Gastroesophageal sphincter (tissue), 4 donors: ENCODE measurements around the gene PDZD7. TPM values are rescaled to one million over a fixed set of nuclear protein-coding genes. Genes with fewer than 3 reads are reported as not detected.
A peak's percentile ranks its signal among the peaks of the same experiment; 100 is the strongest.
"Not testable (repeated sequence)": the region's sequence is repeated elsewhere in the genome, so short reads cannot be mapped to it uniquely, and the experiment has no call there.

Source experiments
- ATAC-seq: fragments of 150-250 bp; one replicate; pipeline ENCODE4 v1.9.1; 2016; ENCODE audit warnings: mild to moderate bottlenecking, moderate library complexity
- H3K27ac ChIP-seq, 4 donors: fragments of 200-600 bp; sonication (generic) in 3 of 4; 1 replicate in 3 of 4; 2 replicates in 1 of 4; pipeline ENCODE4 v1.5.1; 2016 to 2019
- H3K27me3 ChIP-seq: fragments of 200-600 bp; sonication (generic); one replicate; pipeline ENCODE4 v1.5.1; 2019
- H3K36me3 ChIP-seq, 2 donors: fragments of 200-600 bp; sonication (generic); one replicate each; pipeline ENCODE4 v1.5.1; 2019; ENCODE audit warnings: control low read depth in 1 of 2
- H3K4me1 ChIP-seq, 3 donors: fragments of 200-600 bp; sonication (generic); 1 replicate in 2 of 3; 2 replicates in 1 of 3; pipeline ENCODE4 v1.5.1; 2016 to 2019; ENCODE audit warnings: control low read depth in 2 of 3
- H3K4me3 ChIP-seq, 2 donors: fragments of 200-600 bp; sonication (generic); one replicate each; pipeline ENCODE4 v1.5.1; 2019; ENCODE audit warnings: mild to moderate bottlenecking in 1 of 2, moderate library complexity in 1 of 2
- H3K9me3 ChIP-seq, 3 donors: fragments of 200-600 bp; sonication (generic); one replicate each; pipeline ENCODE4 v1.5.1; 2017 to 2019; ENCODE audit warnings: control low read depth in 2 of 3
- EP300 ChIP-seq: sonication (generic); formaldehyde crosslinking; IDR thresholded peaks from one replicate; pipeline ENCODE4 v1.6.1; 2017; ENCODE audit warnings: antibody characterized with exemption, mild to moderate bottlenecking
- POLR2A ChIP-seq, 2 donors: fragments of 450-650 bp; IDR thresholded peaks; one replicate each; pipeline ENCODE4 v1.6.1; 2017; ENCODE audit warnings: antibody characterized with exemption in 2 of 2, mild to moderate bottlenecking in 2 of 2, moderate library complexity in 1 of 2
- POLR2AphosphoS5 ChIP-seq: sonication (generic); formaldehyde crosslinking; IDR thresholded peaks from one replicate; pipeline ENCODE4 v1.6.1; 2017; ENCODE audit warnings: antibody characterized with exemption
- WGBS, 2 donors: methylation state at CpG; one replicate each; pipeline ENCODE4 v1.1.5; 2018; ENCODE audit warnings: low coverage in 1 of 2; 5-methylcytosine and 5-hydroxymethylcytosine counted together
- total RNA-seq, 4 donors: library from RNA; depleted of rRNA; stranded (reverse); fragments of >200 nt; gene quantifications; one replicate each; pipeline ENCODE4 v1.1.0, GENCODE V29; 2016
- TF ChIP-seq, protein P1 (sequence below), 4 experiments: fragments of 200-600 bp in 2 of 4; fragments of 450-650 bp in 2 of 4; sonication (generic) in 1 of 4; IDR thresholded peaks; one replicate each; pipeline ENCODE4 v1.5.1; 2017 to 2019; ENCODE audit warnings: antibody characterized with exemption in 4 of 4, mild to moderate bottlenecking in 2 of 4, moderate library complexity in 2 of 4

PDZD7 gene
- total RNA-seq, 4 donors from 2014 or later, result 0.31 to 0.54 (median 0.39) TPM; not detected in 1

- peaks cover 0 to 54% of the 10 kb centered on the region in 2 donors for H3K36me3 ChIP-seq
- H3K4me1 ChIP-seq, result peaks cover 0 to 24% (median 10%) of the 10 kb centered on the region in 3 donors
- ATAC-seq, result no peak
- no peaks in the 10 kb centered on the region for H3K9me3 ChIP-seq
- H3K27ac ChIP-seq, result no peak overlapping the region
- H3K4me3 ChIP-seq, result no peak overlapping the region
- TF ChIP-seq EP300 (no peak), POLR2AphosphoS5 (no peak), POLR2A (IDR thresholded peaks at IDR 0.05) (no peak)
- TF ChIP-seq, protein P1, sequence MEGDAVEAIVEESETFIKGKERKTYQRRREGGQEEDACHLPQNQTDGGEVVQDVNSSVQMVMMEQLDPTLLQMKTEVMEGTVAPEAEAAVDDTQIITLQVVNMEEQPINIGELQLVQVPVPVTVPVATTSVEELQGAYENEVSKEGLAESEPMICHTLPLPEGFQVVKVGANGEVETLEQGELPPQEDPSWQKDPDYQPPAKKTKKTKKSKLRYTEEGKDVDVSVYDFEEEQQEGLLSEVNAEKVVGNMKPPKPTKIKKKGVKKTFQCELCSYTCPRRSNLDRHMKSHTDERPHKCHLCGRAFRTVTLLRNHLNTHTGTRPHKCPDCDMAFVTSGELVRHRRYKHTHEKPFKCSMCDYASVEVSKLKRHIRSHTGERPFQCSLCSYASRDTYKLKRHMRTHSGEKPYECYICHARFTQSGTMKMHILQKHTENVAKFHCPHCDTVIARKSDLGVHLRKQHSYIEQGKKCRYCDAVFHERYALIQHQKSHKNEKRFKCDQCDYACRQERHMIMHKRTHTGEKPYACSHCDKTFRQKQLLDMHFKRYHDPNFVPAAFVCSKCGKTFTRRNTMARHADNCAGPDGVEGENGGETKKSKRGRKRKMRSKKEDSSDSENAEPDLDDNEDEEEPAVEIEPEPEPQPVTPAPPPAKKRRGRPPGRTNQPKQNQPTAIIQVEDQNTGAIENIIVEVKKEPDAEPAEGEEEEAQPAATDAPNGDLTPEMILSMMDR (IDR thresholded peaks at IDR 0.05), result no peak
- WGBS, 2 donors, result 60 to 84% methylated on average over 1 to 6 of the region's 10 CpGs
- H3K27me3 ChIP-seq, result no peaks in the 10 kb centered on the region
These were observed 5.2 kb upstream of the PDZD7 start for GRCh38 chr10:101035916-101036702.

DNA sequence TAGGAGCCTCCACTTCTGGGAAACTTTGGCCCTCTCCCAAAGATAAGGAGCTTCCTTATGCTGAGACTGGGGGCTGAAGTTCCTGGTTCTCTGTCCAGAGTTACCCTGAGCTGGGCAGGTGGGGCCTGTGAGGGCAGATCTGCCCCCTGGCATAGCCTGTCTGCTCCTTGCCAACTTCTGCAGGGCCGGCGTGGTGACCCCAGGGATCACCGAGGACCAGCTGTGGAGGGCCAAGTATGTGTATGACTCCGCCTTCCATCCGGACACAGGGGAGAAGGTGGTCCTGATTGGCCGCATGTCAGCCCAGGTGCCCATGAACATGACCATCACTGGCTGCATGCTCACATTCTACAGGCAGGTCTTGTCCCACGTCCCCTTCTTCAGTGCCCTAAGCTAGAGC lies 4.4 kb upstream of the PDZD7 start:
- ATAC-seq, result no peak
- H3K27me3 ChIP-seq, result no peaks in the 10 kb centered on the region
- H3K36me3 ChIP-seq, result peaks cover 0 to 54% of the 10 kb centered on the region in 2 donors
- TF ChIP-seq, protein P1 (IDR thresholded peaks at IDR 0.05), result no peak
- TF ChIP-seq POLR2A (IDR thresholded peaks at IDR 0.05) (no peak), POLR2AphosphoS5 (no peak), EP300 (no peak)
- WGBS, 2 donors, result 82 to 83% methylated on average over 1 to 2 of the region's 7 CpGs
- H3K4me3 ChIP-seq, result no peak overlapping the region
- no peak overlapping the region for H3K27ac ChIP-seq
- peaks cover 0 to 25% (median 12%) of the 10 kb centered on the region in 3 donors for H3K4me1 ChIP-seq
- no peaks in the 10 kb centered on the region for H3K9me3 ChIP-seq

- Histone ChIP-seq H3K4me1 (peaks cover 0 to 28% (median 12%) of the 10 kb centered on the region in 3 donors), H3K36me3 (peaks cover 0 to 49% of the 10 kb centered on the region in 2 donors)
- 80 to 91% methylated on average over 2 to 4 of the region's 4 CpGs for WGBS, 2 donors
- not testable (repeated sequence) for H3K9me3 ChIP-seq, H3K27me3 ChIP-seq, ATAC-seq, H3K4me3 ChIP-seq, H3K27ac ChIP-seq
These were observed 3.5 kb upstream of the PDZD7 start for GRCh38 chr10:101034404-101034803.

DNA sequence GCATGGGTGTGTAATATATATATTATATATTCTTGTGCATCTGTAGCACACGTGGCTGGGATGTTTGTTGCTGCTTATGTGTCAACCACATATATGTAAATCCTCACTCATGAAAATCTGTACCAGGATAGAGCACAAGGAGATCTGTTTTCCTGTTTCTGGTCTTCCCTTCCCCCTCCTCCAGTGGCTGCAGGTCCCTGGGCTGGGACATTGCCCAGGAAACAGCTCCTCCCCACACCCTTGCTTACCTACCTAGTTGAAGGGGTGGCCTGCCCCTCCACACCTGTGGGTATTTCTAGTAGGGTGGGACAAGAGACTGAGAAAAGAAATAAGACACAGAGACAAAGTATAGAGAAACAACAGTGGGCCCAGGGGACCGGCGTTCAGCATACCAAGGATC lies 2.3 kb upstream of the PDZD7 start:
- TF ChIP-seq EP300 (no peak), POLR2A (IDR thresholded peaks at IDR 0.05) (no peak), POLR2AphosphoS5 (no peak)
- TF ChIP-seq, protein P1 (IDR thresholded peaks at IDR 0.05), result no peak
- Histone ChIP-seq H3K27ac (peak overlapping the region in 3 of 4 donors; percentile 89 to 98 (median 96)), H3K4me3 (peak overlapping the region in 1 of 2 donors; percentile 76), H3K9me3 (no peaks in the 10 kb centered on the region), H3K36me3 (peaks cover 0 to 38% of the 10 kb centered on the region in 2 donors), H3K4me1 (peaks cover 0 to 28% (median 12%) of the 10 kb centered on the region in 3 donors), H3K27me3 (no peaks in the 10 kb centered on the region)
- 38% methylated on average over 2 of the region's 3 CpGs; no CpG with 5 or more reads in 1 of the 2 donors for WGBS, 2 donors
- no peak for ATAC-seq

DNA sequence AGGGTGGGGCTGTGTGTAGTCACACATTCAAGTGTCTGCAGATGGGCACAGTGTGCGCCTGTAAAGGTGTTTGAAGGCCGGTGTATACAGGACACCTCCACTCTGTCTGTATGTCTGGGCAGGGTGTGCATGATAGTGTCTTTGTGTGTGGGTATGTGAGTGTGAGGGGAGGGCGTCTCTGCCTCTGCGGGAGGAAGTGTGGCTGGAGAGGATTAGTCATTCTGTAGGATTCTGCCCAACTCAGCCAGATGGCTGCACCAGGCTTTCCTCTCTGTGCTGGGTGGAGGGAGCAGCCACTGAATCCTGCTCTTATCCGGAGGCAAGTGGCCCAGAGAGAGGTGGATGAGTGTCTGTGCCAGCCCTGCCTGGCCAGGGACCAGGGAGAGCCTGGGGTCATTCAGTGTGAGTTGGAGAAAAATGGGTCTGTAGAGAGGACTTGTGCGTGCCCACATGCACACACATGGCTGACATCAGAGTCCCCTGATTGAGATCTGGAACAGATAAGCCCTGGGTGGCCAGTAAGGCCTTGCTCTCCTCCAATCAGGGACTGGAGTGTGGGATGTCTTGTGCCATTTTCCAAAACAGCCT lies 1.8 kb upstream of the PDZD7 start:
- H3K27ac ChIP-seq, result peak overlapping the region; percentile 86 to 98 (median 92)
- peaks cover 0 to 32% of the 10 kb centered on the region in 2 donors for H3K36me3 ChIP-seq
- H3K27me3 ChIP-seq, result no peaks in the 10 kb centered on the region
- peak overlapping the region; percentile 60 to 76 for H3K4me3 ChIP-seq
- 0% methylated on average over 2 to 5 of the region's 6 CpGs for WGBS, 2 donors
- ATAC-seq, result peak; percentile 58
- H3K4me1 ChIP-seq, result peaks cover 0 to 28% (median 12%) of the 10 kb centered on the region in 3 donors
- TF ChIP-seq, protein P1 (IDR thresholded peaks at IDR 0.05), result no peak
- TF ChIP-seq EP300 (no peak), POLR2AphosphoS5 (peak; percentile 38), POLR2A (IDR thresholded peaks at IDR 0.05) (no peak)
- no peaks in the 10 kb centered on the region for H3K9me3 ChIP-seq
